Stimulated activated CD4-positive, alpha-beta T cell treated with anti-CD3 and anti-CD28 coated beads, Interleukin-2, amount 100 ng/mL, for 4 hours (primary cell): ENCODE data around the gene ARHGAP6.

ENCODE experiments used
- DNase-seq: peaks from one replicate; pipeline ENCODE4 v3.0.0-alpha.2; 2020; ENCODE audit warnings: low read depth

Gene ARHGAP6

GRCh38 chrX:11305641-11306040, 360.1 kb downstream of the ARHGAP6 start:
- no peak for DNase-seq

GRCh38 chrX:11304829-11305228, 360.9 kb downstream of the ARHGAP6 start:
- no peak for DNase-seq

DNA sequence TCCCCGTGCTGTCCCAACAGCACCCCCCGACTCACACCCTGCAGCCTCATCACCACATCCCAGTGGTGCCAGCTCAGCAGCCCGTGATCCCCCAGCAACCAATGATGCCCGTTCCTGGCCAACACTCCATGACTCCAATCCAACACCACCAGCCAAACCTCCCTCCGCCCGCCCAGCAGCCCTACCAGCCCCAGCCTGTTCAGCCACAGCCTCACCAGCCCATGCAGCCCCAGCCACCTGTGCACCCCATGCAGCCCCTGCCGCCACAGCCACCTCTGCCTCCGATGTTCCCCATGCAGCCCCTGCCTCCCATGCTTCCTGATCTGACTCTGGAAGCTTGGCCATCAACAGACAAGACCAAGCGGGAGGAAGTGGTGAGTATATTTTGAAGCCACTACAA, 367.1 kb downstream of the ARHGAP6 start:
- no peak for DNase-seq

DNA sequence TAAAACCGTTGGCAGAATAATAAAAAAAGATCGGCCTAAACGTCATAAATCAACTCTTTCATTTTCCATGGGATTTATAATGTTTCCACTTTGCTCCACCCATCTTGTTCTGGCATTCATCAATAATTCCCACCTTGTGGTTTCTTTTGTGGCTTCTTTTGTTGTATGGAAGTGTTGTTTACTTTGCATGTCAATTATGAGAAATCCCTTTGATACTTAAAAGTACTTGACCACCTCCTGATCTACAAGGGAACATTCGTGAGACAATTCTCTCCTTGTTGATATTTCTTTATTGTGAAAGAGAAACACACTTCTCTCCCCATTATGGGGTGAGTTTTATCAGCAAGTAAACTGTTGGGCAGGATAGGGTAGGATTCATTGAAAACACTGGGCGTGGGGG, 369.7 kb downstream of the ARHGAP6 start:
- no peak for DNase-seq

DNA sequence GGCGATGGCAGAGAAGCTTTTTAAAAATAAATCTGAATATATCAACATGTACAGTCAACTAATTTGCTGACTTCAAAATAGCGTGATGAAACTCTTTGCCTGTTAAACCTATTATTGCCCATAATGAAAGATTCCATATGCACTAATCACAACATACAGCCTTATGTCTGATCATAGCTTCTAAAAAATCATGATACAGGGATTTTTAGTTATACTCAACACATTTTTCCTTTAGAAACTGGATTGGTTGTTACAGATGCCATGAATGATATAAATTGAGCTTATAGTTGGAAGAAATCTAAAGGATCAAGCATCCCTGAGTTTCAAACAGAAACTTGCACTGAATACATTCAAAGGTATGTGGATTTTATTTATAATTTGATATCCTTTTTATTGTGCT, 372.6 kb downstream of the ARHGAP6 start, which contains the start of gene AMELX:
Gene AMELX (plus strand): TSS at position 301 of the 400 bp plus-strand sequence. CDS start 1,376 bp downstream, outside the sequence.
- DNase-seq = no peak

GRCh38 chrX:11290416-11291102, 375.2 kb downstream of the ARHGAP6 start:
- no peak for DNase-seq

DNA sequence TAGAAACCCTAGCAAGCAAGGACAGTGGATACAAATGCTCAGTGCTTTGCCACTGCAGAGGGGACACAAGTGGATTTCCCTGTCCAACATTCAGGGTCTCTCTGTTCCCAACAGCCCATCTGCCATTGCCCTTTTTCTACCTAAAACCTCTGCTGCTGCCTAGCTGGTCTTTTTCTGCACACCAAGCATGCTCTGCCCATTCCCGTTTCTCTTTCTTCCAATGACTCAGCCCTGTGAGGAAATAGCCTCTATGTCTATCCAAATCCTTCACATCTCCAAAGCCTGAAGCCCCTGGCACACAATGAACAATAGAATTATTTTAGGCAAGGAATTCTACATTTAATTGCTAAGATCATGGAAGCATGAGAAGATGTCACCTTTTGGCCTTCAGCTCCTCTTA, 378.2 kb downstream of the ARHGAP6 start:
- no peak for DNase-seq

DNA sequence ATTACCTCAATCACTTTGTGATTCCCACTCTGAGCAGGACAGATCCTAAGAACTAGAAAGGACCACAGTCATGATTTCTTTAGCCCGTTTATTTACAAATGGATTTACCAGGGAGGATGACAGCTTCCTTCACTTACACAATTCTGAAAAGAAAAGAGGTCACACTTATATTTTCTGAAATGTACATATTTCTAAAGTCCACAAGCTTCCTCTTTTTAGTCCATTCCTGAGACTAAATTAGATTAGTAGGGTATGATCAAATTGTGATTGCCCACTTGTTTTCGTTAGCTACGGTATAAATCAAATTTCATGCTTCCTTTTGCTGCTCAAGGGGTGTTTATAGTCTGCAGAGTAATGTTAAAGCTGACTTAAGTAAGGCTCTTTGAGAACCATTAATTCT, 380.1 kb downstream of the ARHGAP6 start:
- no peak for DNase-seq

DNA sequence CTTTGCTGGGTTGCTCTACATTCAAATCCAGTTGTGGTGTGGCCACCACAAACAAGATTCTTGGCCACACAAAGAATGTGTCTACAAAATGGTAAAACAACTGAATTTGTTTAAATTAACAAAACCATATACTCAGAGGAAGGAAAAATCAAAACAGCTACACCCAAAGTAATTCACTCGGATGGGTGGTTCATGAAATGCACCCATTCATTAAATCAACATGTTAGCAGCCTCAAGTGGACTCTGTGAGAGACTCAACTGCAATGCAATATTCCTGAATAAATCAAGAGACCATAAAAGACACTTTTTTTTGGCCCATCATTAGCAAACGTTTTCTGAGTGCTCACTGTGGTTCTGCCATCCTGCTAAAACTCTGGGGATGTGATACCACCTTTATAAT, 383.7 kb downstream of the ARHGAP6 start:
- no peak for DNase-seq

- no peak for DNase-seq
These were observed 392.2 kb downstream of the ARHGAP6 start for GRCh38 chrX:11273544-11273943.

DNA sequence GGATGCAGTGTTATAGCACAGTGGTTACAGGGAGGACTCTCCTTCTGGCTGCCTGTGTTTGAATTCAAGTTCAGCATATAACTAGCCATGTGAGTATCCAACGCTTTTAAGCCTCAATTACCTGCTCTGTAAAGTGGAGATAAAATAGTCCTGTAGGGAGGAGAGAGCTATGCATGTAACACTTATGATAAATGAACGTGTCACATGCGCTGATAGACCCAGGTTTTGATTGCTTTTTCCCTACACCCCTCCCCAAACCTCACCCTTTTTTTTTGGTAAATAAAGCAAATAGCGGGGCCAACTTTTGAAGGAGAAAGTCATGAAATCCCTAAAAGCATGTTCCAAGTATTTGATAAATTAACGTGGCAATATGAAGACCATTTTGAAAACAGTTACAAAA, 392.9 kb downstream of the ARHGAP6 start:
- no peak for DNase-seq

GRCh38 chrX:11272290-11272689, 393.4 kb downstream of the ARHGAP6 start:
- DNase-seq = no peak

- no peak for DNase-seq
These were observed 395.7 kb downstream of the ARHGAP6 start for GRCh38 chrX:11269996-11270395.

GRCh38 chrX:11269006-11269405, 396.7 kb downstream of the ARHGAP6 start:
- no peak for DNase-seq

DNA sequence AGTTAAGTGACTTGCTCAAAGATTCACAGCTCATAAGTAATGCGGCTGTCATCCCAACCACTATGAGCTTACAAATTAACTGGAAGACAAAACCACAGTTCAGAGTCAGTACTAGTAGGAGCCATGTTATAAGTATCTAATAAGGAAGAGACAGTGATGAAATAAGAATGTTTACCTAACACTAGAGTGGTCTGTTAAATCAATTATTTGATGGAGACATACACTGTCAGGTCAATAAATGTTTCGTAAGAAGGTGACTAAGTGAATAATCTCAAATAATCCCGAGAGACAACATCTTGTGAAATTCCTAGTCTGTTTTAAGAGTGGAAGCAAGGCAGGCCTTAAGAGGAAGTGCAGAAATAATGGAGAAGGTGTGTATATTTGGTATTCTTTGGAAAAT, 398.3 kb downstream of the ARHGAP6 start:
- DNase-seq = no peak

- DNase-seq = no peak
These were observed 399.1 kb downstream of the ARHGAP6 start for GRCh38 chrX:11266573-11267003.

DNA sequence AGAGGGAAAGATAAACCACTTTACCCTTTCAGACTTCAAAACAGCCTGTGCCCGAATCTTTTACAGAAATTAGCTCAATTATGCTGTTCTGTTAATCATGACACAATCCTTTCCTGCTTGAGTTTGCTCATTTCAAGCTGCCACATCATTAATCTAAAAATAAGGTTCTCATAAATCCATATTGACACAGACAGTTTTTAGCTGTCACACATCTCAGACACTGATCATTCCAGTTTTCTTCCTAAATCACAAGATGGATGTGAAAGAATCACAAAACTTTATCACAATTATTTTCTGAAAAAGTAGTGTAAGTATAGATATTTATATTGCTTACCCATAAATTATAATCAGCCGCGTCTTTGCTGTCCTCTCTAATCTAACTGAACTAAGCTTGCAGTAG, 400.4 kb downstream of the ARHGAP6 start:
- DNase-seq = no peak

GRCh38 chrX:11264925-11265324, 400.8 kb downstream of the ARHGAP6 start:
- DNase-seq = no peak

DNA sequence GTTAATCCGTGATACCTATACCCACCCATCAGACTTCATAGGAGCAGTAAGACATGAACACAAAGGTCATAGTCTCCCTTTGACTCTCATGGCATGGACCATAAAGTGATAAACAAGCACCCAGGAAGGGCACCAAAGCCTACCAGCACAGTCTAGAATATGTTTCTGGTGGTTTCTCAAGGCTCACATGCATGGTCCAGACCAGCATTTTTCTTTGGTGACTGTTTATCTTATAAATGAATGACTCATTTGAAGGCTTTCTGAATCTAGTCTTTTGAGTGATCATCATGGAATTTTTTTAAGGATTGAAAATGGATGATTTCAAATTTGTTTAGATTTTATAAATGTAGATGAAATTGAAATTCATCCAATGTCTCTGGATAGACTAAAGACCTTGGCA, 404.5 kb downstream of the ARHGAP6 start:
- no peak for DNase-seq

DNA sequence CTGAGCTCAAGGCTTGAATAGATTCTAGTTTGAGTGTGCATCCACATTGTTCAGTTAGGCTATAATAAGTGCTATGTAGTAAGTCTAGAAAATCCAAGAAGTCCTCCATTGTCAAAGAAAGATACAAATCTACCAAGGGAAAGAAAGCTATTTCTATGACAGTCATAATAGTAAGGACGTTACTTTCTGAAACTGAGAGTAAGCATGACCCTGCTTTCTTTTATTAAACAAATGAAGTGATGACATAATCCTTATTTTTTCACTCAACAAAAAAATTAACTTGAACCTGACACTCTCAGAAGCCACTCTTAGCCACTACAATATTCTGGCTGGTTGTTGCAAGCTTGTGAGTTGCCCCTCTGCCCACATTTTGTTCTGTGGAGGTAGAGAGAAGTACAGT, 406.3 kb downstream of the ARHGAP6 start:
- no peak for DNase-seq

- DNase-seq = no peak
These were observed 408.0 kb downstream of the ARHGAP6 start for GRCh38 chrX:11257711-11258110.

- no peak for DNase-seq
These were observed 408.4 kb downstream of the ARHGAP6 start for GRCh38 chrX:11257290-11257689.

- no peak for DNase-seq
These were observed 411.2 kb downstream of the ARHGAP6 start for GRCh38 chrX:11254417-11255109.

- no peak for DNase-seq
These were observed 421.1 kb downstream of the ARHGAP6 start for GRCh38 chrX:11244636-11245035.
